Uterus (tissue), 4 donors: Measurements from ENCODE around the gene PEX10. TPM values are rescaled to one million over a fixed set of nuclear protein-coding genes. Genes with fewer than 3 reads are reported as not detected.

Source experiments
- DNase-seq, 2 donors: peaks; one replicate each; pipeline ENCODE4 v3.0.0-alpha.2; 2019 to 2020
- H3K27ac ChIP-seq, 2 donors: fragments of 200-600 bp; sonication (generic); 1 replicate in 1 of 2; 2 replicates in 1 of 2; pipeline ENCODE4 v1.5.1; 2016 to 2018
- H3K27me3 ChIP-seq, 2 donors: fragments of 200-600 bp; sonication (generic); one replicate each; pipeline ENCODE4 v1.5.1; 2018 to 2019; ENCODE audit warnings: control low read depth in 1 of 2
- H3K36me3 ChIP-seq, 2 donors: fragments of 200-600 bp; sonication (generic); one replicate each; pipeline ENCODE4 v1.5.1; 2019; ENCODE audit warnings: control low read depth in 1 of 2
- H3K4me1 ChIP-seq, 2 donors: fragments of 200-600 bp; sonication (generic); one replicate each; pipeline ENCODE4 v1.5.1; 2018 to 2019; ENCODE audit warnings: control low read depth in 1 of 2
- H3K4me3 ChIP-seq, 2 donors: fragments of 200-600 bp; sonication (generic); 1 replicate in 1 of 2; 2 replicates in 1 of 2; pipeline ENCODE4 v1.5.1; 2018 to 2019; ENCODE audit warnings: mild to moderate bottlenecking in 1 of 2
- H3K9me3 ChIP-seq, 2 donors: fragments of 200-600 bp; sonication (generic); one replicate each; pipeline ENCODE4 v1.5.1; 2019; ENCODE audit warnings: control low read depth in 1 of 2
- CTCF ChIP-seq, 4 experiments: fragments of 200-600 bp in 2 of 4; fragments of 450-650 bp in 2 of 4; sonication (generic) in 2 of 4; IDR thresholded peaks; one replicate each; pipeline ENCODE4 v1.5.1; 2016 to 2019; ENCODE audit warnings: antibody characterized with exemption in 4 of 4, mild to moderate bottlenecking in 2 of 4, moderate library complexity in 1 of 4
- POLR2A ChIP-seq, 2 donors: fragments of 450-650 bp; IDR thresholded peaks; one replicate each; pipeline ENCODE4 v1.6.1; 2016; ENCODE audit warnings: antibody characterized with exemption in 2 of 2, mild to moderate bottlenecking in 1 of 2, moderate library complexity in 1 of 2
- intact Hi-C: fragments of 100-400 bp; cut with DNase I; formaldehyde crosslinking; loops from one replicate; pipeline ENCODE4 v1.15.1; 2023; ENCODE audit warnings: low total_unique reads
- total RNA-seq, 4 donors: library from RNA; depleted of rRNA in 3 of 4; stranded (reverse); fragments of >200 nt in 3 of 4; gene quantifications; one replicate each; pipeline versions ENCODE4 v1.1.0 to v1.2.4, GENCODE V29; 2014 to 2023
- donor health status: DM: yes; HTN: yes; CAD: no.

The PEX10 gene
- total RNA-seq, 4 donors from 2014 or later: 0.77 to 23.6 (median 13.2) TPM

DNA sequence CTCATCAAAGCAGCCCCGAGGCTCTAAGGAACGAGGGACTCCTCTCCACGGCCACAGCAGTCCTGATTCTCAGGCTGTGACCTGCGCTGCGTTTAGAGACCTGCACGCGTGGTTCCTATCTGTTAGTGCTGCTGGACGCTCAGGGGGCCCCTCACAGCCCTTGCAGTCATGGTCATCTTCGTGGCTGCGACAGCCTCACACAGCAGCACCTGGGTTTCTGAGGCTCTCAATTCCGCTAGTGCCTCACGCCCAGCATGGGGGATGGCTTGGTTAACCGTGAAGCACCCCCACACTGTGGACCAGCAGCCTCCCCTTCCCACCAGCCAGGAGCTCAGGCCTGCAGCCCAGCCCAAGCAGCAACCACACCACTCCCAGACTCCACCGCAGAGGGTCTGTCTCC is 28.8 kb downstream of the PEX10 start:
- peaks cover 4 to 9% of the 10 kb centered on the region in 2 donors for H3K4me1 ChIP-seq

GRCh38 chr1:2382621-2383361 is 29.6 kb downstream of the PEX10 start:
- no peaks in the 10 kb centered on the region for H3K27me3 ChIP-seq
- no peaks in the 10 kb centered on the region for H3K9me3 ChIP-seq
- H3K4me1 ChIP-seq: peaks cover 4 to 9% of the 10 kb centered on the region in 2 donors
- TF ChIP-seq POLR2A (IDR thresholded peaks at IDR 0.05) (no peak), CTCF (IDR thresholded peaks at IDR 0.05) (peak in 3 of 4 experiments; percentile 22 to 32 (median 32))
- DNase-seq: no peak
- H3K4me3 ChIP-seq: no peak overlapping the region
- intact Hi-C loops: loop anchor here (10.0 kb wide), 1 partner anchor 68 kb away; no protein-coding TSS in a partner anchor
- H3K36me3 ChIP-seq: no peaks in the 10 kb centered on the region
- no peak overlapping the region for H3K27ac ChIP-seq

More for the DNA sequence above, 28.8 kb downstream of the PEX10 start:
- H3K27me3 ChIP-seq: no peaks in the 10 kb centered on the region
- H3K27ac ChIP-seq: no peak overlapping the region
- no peak overlapping the region for H3K4me3 ChIP-seq
- DNase-seq: peak in 1 of 2 donors; percentile 10
- H3K9me3 ChIP-seq: no peaks in the 10 kb centered on the region
- H3K36me3 ChIP-seq: no peaks in the 10 kb centered on the region
- intact Hi-C loops: loop anchor here (10.0 kb wide), 1 partner anchor 69 kb away; no protein-coding TSS in a partner anchor
- TF ChIP-seq CTCF (IDR thresholded peaks at IDR 0.05) (no peak), POLR2A (IDR thresholded peaks at IDR 0.05) (no peak)

DNA sequence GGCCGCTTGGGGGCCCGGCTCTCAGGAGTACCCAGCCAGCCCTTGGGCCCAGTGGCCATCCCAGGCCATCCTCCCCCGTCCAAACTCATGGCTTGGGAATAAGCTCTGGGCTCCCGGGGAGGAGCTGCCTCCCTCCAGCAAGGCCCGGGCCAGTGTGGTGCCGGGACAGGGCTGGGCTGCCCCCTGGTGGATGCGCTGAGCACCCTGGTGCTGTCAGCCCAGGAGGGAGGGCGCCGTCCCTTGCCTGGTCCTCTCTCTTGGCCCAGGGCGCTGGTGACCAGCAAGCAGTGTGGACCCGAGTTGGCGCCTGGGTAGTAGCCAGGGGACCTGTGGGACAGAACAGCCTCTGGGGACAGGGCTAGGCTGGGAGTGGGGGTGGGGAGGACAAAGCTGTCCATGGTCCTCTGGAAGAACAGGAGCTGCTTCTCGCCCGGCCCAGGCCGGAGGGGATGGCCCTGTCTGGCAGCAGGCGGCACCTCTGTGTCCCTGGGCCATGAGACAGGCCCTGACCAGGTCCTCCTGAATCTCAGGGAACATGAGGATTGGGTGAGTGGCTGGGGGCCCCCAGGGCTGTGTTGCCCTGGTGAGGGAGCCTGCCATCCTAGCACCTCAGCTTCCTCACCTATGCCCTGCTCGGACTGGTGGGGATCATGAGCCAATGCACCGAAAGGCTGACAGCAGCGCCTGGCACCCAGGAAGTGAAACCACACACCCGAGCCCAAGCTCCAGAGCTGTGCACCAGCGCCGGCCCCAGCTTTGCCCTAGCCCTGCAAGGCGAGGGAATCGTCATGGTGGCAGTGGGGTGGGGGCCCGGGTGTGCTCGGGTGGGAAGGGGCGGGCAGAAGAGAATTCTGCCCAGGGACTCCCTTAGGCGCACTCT is 30.4 kb downstream of the PEX10 start:
- no peak for TF ChIP-seq POLR2A (IDR thresholded peaks at IDR 0.05)
- peak; percentile 90 to 99 (median 98) for TF ChIP-seq CTCF (IDR thresholded peaks at IDR 0.05)
- Histone ChIP-seq H3K9me3 (no peaks in the 10 kb centered on the region), H3K4me1 (peaks cover 4 to 9% of the 10 kb centered on the region in 2 donors), H3K27me3 (no peaks in the 10 kb centered on the region), H3K27ac (peak overlapping the region; percentile 55 to 57), H3K4me3 (no peak overlapping the region), H3K36me3 (no peaks in the 10 kb centered on the region)
- intact Hi-C loops: loop anchor here (2.0 to 10.0 kb wide), 2 partner anchors 67 to 187 kb away; partner anchors contain the start of gene FAAP20
- DNase-seq: peak; percentile 82 to 88

- Histone ChIP-seq H3K9me3 (no peaks in the 10 kb centered on the region), H3K27me3 (no peaks in the 10 kb centered on the region), H3K4me1 (peaks cover 4 to 9% of the 10 kb centered on the region in 2 donors), H3K27ac (peak overlapping the region; percentile 55 to 57), H3K4me3 (no peak overlapping the region), H3K36me3 (no peaks in the 10 kb centered on the region)
- DNase-seq: peak in 1 of 2 donors; percentile 77
- TF ChIP-seq POLR2A (IDR thresholded peaks at IDR 0.05) (no peak), CTCF (IDR thresholded peaks at IDR 0.05) (no peak)
- intact Hi-C loops: loop anchor here (2.0 to 10.0 kb wide), 2 partner anchors 66 to 186 kb away; partner anchors contain the start of gene FAAP20
Observed at GRCh38 chr1:2380816-2381591, 31.4 kb downstream of the PEX10 start.
